Trophoblast cell (in vitro differentiated cells and primary cell): Measurements from ENCODE around the gene EIF4G1.

ENCODE experiments used
- DNase-seq, 2 donors: peaks; one replicate each; pipeline ENCODE4 v3.0.0-alpha.2; 2016
- H2AFZ ChIP-seq: 2 replicates; pipeline ENCODE4 v1.6.1; 2013; ENCODE audit warnings: low read length, moderate library complexity, mild to moderate bottlenecking; ENCODE audit not compliant: insufficient read depth, poor library complexity
- H2AK5ac ChIP-seq: 2 replicates; pipeline ENCODE4 v1.6.1; 2013; ENCODE audit warnings: mild to moderate bottlenecking, low read length
- H2BK120ac ChIP-seq: 2 replicates; pipeline ENCODE4 v1.6.1; 2013; ENCODE audit warnings: low read length, mild to moderate bottlenecking, moderate library complexity; ENCODE audit not compliant: insufficient read depth, poor library complexity
- H2BK12ac ChIP-seq: 2 replicates; pipeline ENCODE4 v1.6.1; 2013; ENCODE audit warnings: mild to moderate bottlenecking, low read length, moderate library complexity
- H2BK5ac ChIP-seq: 2 replicates; pipeline ENCODE4 v1.6.1; 2013; ENCODE audit warnings: low read length, low read depth, moderate library complexity, mild to moderate bottlenecking; ENCODE audit not compliant: poor library complexity
- H3K14ac ChIP-seq: 2 replicates; pipeline ENCODE4 v1.6.1; 2013; ENCODE audit warnings: mild to moderate bottlenecking, low read length
- H3K18ac ChIP-seq: 2 replicates; pipeline ENCODE4 v1.6.1; 2013; ENCODE audit warnings: mild to moderate bottlenecking, low read length
- H3K23ac ChIP-seq: 2 replicates; pipeline ENCODE4 v1.6.1; 2013; ENCODE audit warnings: low read length
- H3K27ac ChIP-seq: 2 replicates; pipeline ENCODE4 v1.5.1; 2013; ENCODE audit warnings: low read depth, mild to moderate bottlenecking, inconsistent platforms, low read length, moderate library complexity
- H3K27me3 ChIP-seq: 2 replicates; pipeline ENCODE4 v1.6.1; 2013; ENCODE audit warnings: inconsistent platforms, mild to moderate bottlenecking, low read length, moderate library complexity; ENCODE audit not compliant: insufficient read depth
- H3K36me3 ChIP-seq, 2 experiments: 1 replicate in 1 of 2; 2 replicates in 1 of 2; pipeline ENCODE4 v1.6.1; 2013; ENCODE audit warnings: low read length in 2 of 2, mild to moderate bottlenecking in 2 of 2, moderate library complexity in 1 of 2; ENCODE audit not compliant: insufficient read depth in 2 of 2, control insufficient read depth in 1 of 2
- H3K4ac ChIP-seq: 2 replicates; pipeline ENCODE4 v1.6.1; 2013; ENCODE audit warnings: low read depth, mild to moderate bottlenecking, low read length, moderate library complexity
- H3K4me1 ChIP-seq, 2 experiments: 1 replicate in 1 of 2; 2 replicates in 1 of 2; pipeline ENCODE4 v1.6.1; 2013; ENCODE audit warnings: low read length in 2 of 2, mild to moderate bottlenecking in 2 of 2, moderate library complexity in 1 of 2; ENCODE audit not compliant: insufficient read depth in 2 of 2, control insufficient read depth in 1 of 2
- H3K4me2 ChIP-seq: 2 replicates; pipeline ENCODE4 v1.6.1; 2013; ENCODE audit warnings: inconsistent platforms, mild to moderate bottlenecking, low read length, moderate library complexity
- H3K4me3 ChIP-seq: 2 replicates; pipeline ENCODE4 v1.5.1; 2013; ENCODE audit warnings: mild to moderate bottlenecking, low read depth, low read length, inconsistent platforms
- H3K79me1 ChIP-seq: one replicate; pipeline ENCODE4 v1.6.1; 2013; ENCODE audit warnings: low read length
- H3K79me2 ChIP-seq: 2 replicates; pipeline ENCODE4 v1.6.1; 2013; ENCODE audit warnings: low read length, mild to moderate bottlenecking; ENCODE audit not compliant: control insufficient read depth, insufficient read depth, poor library complexity
- H3K9ac ChIP-seq: 2 replicates; pipeline ENCODE4 v1.6.1; 2013; ENCODE audit warnings: mild to moderate bottlenecking, low read length
- H3K9me3 ChIP-seq: 2 replicates; pipeline ENCODE4 v1.6.1; 2013; ENCODE audit warnings: low read depth, mild to moderate bottlenecking, control low read depth, inconsistent platforms, low read length; ENCODE audit not compliant: insufficient read depth
- H4K12ac ChIP-seq: 2 replicates; pipeline ENCODE4 v1.6.1; 2013; ENCODE audit warnings: low read depth, mild to moderate bottlenecking, low read length, moderate library complexity
- H4K8ac ChIP-seq: 2 replicates; pipeline ENCODE4 v1.6.1; 2013; ENCODE audit warnings: low read depth, mild to moderate bottlenecking, low read length, moderate library complexity
- H4K91ac ChIP-seq: one replicate; pipeline ENCODE4 v1.6.1; 2013; ENCODE audit warnings: low read depth, mild to moderate bottlenecking, low read length, moderate library complexity
- WGBS: extraction: QIAGEN DNeasy Blood & Tissue Kit; methylation state at CpG from one replicate; pipeline ENCODE4 v1.1.7; 2013; ENCODE audit warnings: missing lambda C conversion rate; ENCODE audit not compliant: insufficient read length, insufficient coverage; ENCODE audit errors: extremely low coverage; 5-methylcytosine and 5-hydroxymethylcytosine counted together

The EIF4G1 gene

GRCh38 chr3:184346480-184347190, 32.2 kb downstream of the EIF4G1 start:
- H3K4me1 ChIP-seq: no peaks in the 10 kb centered on the region
- peaks cover 24 to 29% of the 10 kb centered on the region in 2 experiments for H3K36me3 ChIP-seq
- H3K27me3 ChIP-seq: no peaks in the 10 kb centered on the region
- H4K91ac ChIP-seq: no peak overlapping the region
- no peak overlapping the region for H2BK12ac ChIP-seq
- no peak overlapping the region for H3K4ac ChIP-seq
- no peak overlapping the region for H3K27ac ChIP-seq
- H2BK5ac ChIP-seq: no peak overlapping the region
- H4K12ac ChIP-seq: no peak overlapping the region
- H3K9ac ChIP-seq: no peak overlapping the region
- no CpG with 5 or more reads among the region's 20 CpGs for WGBS
- no peak overlapping the region for H2AK5ac ChIP-seq
- H3K79me1 ChIP-seq: no peaks in the 10 kb centered on the region
- no peak overlapping the region for H3K14ac ChIP-seq
- H3K23ac ChIP-seq: no peak overlapping the region
- H2AFZ ChIP-seq: no peak overlapping the region
- no peaks in the 10 kb centered on the region for H3K9me3 ChIP-seq
- no peak overlapping the region for H2BK120ac ChIP-seq
- H3K18ac ChIP-seq: no peak overlapping the region
- no peak overlapping the region for H4K8ac ChIP-seq
- no peak overlapping the region for H3K4me3 ChIP-seq
- no peak overlapping the region for H3K4me2 ChIP-seq
- H3K79me2 ChIP-seq: no peaks in the 10 kb centered on the region
- DNase-seq: no peak

GRCh38 chr3:184347321-184348056, 33.1 kb downstream of the EIF4G1 start:
- no peak overlapping the region for H4K8ac ChIP-seq
- no peak overlapping the region for H3K9ac ChIP-seq
- H3K4me3 ChIP-seq: no peak overlapping the region
- no peak overlapping the region for H2BK5ac ChIP-seq
- H2AK5ac ChIP-seq: no peak overlapping the region
- H3K4ac ChIP-seq: no peak overlapping the region
- H3K36me3 ChIP-seq: peaks cover 25 to 34% of the 10 kb centered on the region in 2 experiments
- H3K27me3 ChIP-seq: no peaks in the 10 kb centered on the region
- H4K12ac ChIP-seq: no peak overlapping the region
- H3K4me2 ChIP-seq: no peak overlapping the region
- H3K18ac ChIP-seq: no peak overlapping the region
- H3K79me2 ChIP-seq: no peaks in the 10 kb centered on the region
- no peak overlapping the region for H4K91ac ChIP-seq
- no peak overlapping the region for H2BK120ac ChIP-seq
- H3K79me1 ChIP-seq: no peaks in the 10 kb centered on the region
- H2BK12ac ChIP-seq: no peak overlapping the region
- H3K14ac ChIP-seq: no peak overlapping the region
- H3K9me3 ChIP-seq: no peaks in the 10 kb centered on the region
- WGBS: no CpG with 5 or more reads among the region's 12 CpGs
- H3K4me1 ChIP-seq: no peaks in the 10 kb centered on the region
- H3K23ac ChIP-seq: no peak overlapping the region
- no peak overlapping the region for H3K27ac ChIP-seq
- no peak for DNase-seq
- H2AFZ ChIP-seq: no peak overlapping the region

- H4K91ac ChIP-seq: no peak overlapping the region
- DNase-seq: no peak
- WGBS: no CpG with 5 or more reads among the region's 4 CpGs
- no peak overlapping the region for H3K9ac ChIP-seq
- no peaks in the 10 kb centered on the region for H3K4me1 ChIP-seq
- no peak overlapping the region for H3K23ac ChIP-seq
- H2BK120ac ChIP-seq: no peak overlapping the region
- no peaks in the 10 kb centered on the region for H3K27me3 ChIP-seq
- no peaks in the 10 kb centered on the region for H3K9me3 ChIP-seq
- no peaks in the 10 kb centered on the region for H3K79me1 ChIP-seq
- H3K18ac ChIP-seq: no peak overlapping the region
- peaks cover 22 to 32% of the 10 kb centered on the region in 2 experiments for H3K36me3 ChIP-seq
- no peak overlapping the region for H3K14ac ChIP-seq
- no peak overlapping the region for H2AFZ ChIP-seq
- no peak overlapping the region for H2AK5ac ChIP-seq
- no peak overlapping the region for H3K4me2 ChIP-seq
- no peak overlapping the region for H4K8ac ChIP-seq
- H3K27ac ChIP-seq: no peak overlapping the region
- no peak overlapping the region for H2BK12ac ChIP-seq
- H4K12ac ChIP-seq: no peak overlapping the region
- H3K4ac ChIP-seq: no peak overlapping the region
- no peaks in the 10 kb centered on the region for H3K79me2 ChIP-seq
- H2BK5ac ChIP-seq: no peak overlapping the region
- H3K4me3 ChIP-seq: no peak overlapping the region
These were observed 33.6 kb downstream of the EIF4G1 start for GRCh38 chr3:184348057-184348382.

- H3K27me3 ChIP-seq: no peaks in the 10 kb centered on the region
- H3K79me2 ChIP-seq: no peaks in the 10 kb centered on the region
- H2BK5ac ChIP-seq: no peak overlapping the region
- H2BK12ac ChIP-seq: no peak overlapping the region
- no peak overlapping the region for H2AFZ ChIP-seq
- H3K9ac ChIP-seq: no peak overlapping the region
- H4K8ac ChIP-seq: no peak overlapping the region
- H3K18ac ChIP-seq: no peak overlapping the region
- no peak overlapping the region for H3K4ac ChIP-seq
- no peak overlapping the region for H3K23ac ChIP-seq
- no peak overlapping the region for H2AK5ac ChIP-seq
- no peak overlapping the region for H3K27ac ChIP-seq
- H4K12ac ChIP-seq: no peak overlapping the region
- no peak overlapping the region for H3K4me3 ChIP-seq
- H4K91ac ChIP-seq: no peak overlapping the region
- no peak overlapping the region for H3K14ac ChIP-seq
- peaks cover 11 to 17% of the 10 kb centered on the region in 2 experiments for H3K36me3 ChIP-seq
- DNase-seq: no peak
- WGBS: no CpG with 5 or more reads among the region's 10 CpGs
- H3K9me3 ChIP-seq: peaks cover 2% of the 10 kb centered on the region
- H3K4me1 ChIP-seq: no peaks in the 10 kb centered on the region
- no peak overlapping the region for H3K4me2 ChIP-seq
- H2BK120ac ChIP-seq: no peak overlapping the region
- no peaks in the 10 kb centered on the region for H3K79me1 ChIP-seq
These were observed 35.4 kb downstream of the EIF4G1 start for GRCh38 chr3:184349563-184350470.
